ENCODE data around the gene ZBED2.

DNA sequence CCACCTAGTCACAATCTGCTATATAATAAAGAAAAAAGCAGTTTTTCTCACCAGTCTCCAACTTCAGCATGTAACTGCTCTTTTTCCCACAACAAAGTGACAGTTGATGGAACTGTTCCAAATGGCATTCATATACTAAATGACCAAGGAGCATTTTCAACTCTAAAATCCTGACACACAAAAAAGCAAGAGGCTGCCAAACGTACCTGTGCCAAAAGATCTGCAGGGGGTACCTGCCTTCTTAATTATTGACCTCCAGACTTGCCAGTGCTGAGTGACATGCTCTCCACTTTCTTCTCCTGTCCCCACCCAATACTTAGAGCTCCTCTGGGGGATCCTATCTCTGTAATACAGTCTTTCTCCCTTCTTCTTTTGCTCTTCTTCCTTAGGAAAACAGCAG lies 18.0 kb downstream of the ZBED2 start:
- no peak for TF ChIP-seq TCF4 (CRISPR knock-in tag; IDR thresholded peaks at IDR 0.05; ENCODE audit: borderline replicate concordance)
- no peak for TF ChIP-seq ZFP3 (CRISPR knock-in tag; IDR thresholded peaks at IDR 0.05)

All from SK-N-SH treated with all-trans-retinoic acid at 6 μM for 48 hours (cell line).